ENCODE measurements around the gene MAMLD1. TPM values are rescaled to one million over a fixed set of nuclear protein-coding genes. Genes with fewer than 3 reads are reported as not detected.

The MAMLD1 gene
- total and polyA plus RNA-seq, 2 of the 8 experiments (the other 6 are each of a cell fraction or from before 2014, with no cell fraction given), result 0.09 to 0.26 TPM

DNA sequence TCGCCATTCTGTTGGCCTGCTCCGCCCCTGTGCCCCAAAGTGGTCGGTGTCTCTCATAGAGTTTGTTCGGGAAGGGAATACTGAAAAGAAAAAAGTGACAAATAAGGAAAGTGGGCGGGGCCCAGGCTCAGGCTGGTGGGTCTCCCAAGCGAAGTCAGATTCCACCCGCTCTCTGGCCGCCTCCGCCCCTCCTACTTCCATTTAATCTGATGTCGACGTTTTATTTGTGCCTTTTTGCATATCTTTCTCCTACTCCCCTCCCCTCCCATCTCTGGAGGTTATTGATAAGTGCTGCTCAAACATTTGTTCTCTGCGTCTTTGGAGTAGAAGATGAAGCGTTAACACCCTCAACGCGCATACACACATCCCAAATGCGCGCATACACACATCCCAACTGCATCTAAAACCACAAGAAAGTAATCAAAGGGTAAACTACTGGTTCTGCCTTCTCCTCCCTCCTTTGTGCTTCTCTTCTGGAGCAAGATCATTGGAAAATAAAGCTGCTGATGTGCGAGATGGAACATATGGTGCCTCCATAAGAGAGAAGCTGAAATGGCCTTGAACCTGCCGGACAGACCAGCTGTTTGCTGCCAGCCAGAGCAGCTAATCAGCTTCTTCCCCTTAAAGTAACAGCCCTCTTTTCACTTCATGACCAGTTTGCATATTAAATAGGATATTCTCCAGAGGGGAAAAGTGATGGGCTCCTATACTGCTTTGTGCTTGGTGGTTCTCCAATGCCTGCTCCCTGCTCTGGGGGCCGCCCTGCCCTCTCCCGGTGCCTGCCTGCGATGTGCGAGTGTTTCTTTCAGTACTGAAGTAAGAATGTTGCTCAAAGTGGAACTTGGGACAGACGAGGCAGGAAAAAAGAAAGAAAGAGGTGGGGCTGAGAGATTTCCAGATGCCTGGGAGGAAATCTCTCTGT, 3.1 kb downstream of the MAMLD1 start (continued):
- TF ChIP-seq, protein P1, sequence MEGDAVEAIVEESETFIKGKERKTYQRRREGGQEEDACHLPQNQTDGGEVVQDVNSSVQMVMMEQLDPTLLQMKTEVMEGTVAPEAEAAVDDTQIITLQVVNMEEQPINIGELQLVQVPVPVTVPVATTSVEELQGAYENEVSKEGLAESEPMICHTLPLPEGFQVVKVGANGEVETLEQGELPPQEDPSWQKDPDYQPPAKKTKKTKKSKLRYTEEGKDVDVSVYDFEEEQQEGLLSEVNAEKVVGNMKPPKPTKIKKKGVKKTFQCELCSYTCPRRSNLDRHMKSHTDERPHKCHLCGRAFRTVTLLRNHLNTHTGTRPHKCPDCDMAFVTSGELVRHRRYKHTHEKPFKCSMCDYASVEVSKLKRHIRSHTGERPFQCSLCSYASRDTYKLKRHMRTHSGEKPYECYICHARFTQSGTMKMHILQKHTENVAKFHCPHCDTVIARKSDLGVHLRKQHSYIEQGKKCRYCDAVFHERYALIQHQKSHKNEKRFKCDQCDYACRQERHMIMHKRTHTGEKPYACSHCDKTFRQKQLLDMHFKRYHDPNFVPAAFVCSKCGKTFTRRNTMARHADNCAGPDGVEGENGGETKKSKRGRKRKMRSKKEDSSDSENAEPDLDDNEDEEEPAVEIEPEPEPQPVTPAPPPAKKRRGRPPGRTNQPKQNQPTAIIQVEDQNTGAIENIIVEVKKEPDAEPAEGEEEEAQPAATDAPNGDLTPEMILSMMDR (IDR thresholded peaks at IDR 0.05; ENCODE audit: control extremely low read depth in 1 of 3, insufficient read depth in 1 of 3, low read depth in 1 of 3, low read length in 3 of 3), result peak in 1 of 3 experiments; percentile 6; a peak in 1 of 4 replicates
- TF ChIP-seq, protein P2, sequence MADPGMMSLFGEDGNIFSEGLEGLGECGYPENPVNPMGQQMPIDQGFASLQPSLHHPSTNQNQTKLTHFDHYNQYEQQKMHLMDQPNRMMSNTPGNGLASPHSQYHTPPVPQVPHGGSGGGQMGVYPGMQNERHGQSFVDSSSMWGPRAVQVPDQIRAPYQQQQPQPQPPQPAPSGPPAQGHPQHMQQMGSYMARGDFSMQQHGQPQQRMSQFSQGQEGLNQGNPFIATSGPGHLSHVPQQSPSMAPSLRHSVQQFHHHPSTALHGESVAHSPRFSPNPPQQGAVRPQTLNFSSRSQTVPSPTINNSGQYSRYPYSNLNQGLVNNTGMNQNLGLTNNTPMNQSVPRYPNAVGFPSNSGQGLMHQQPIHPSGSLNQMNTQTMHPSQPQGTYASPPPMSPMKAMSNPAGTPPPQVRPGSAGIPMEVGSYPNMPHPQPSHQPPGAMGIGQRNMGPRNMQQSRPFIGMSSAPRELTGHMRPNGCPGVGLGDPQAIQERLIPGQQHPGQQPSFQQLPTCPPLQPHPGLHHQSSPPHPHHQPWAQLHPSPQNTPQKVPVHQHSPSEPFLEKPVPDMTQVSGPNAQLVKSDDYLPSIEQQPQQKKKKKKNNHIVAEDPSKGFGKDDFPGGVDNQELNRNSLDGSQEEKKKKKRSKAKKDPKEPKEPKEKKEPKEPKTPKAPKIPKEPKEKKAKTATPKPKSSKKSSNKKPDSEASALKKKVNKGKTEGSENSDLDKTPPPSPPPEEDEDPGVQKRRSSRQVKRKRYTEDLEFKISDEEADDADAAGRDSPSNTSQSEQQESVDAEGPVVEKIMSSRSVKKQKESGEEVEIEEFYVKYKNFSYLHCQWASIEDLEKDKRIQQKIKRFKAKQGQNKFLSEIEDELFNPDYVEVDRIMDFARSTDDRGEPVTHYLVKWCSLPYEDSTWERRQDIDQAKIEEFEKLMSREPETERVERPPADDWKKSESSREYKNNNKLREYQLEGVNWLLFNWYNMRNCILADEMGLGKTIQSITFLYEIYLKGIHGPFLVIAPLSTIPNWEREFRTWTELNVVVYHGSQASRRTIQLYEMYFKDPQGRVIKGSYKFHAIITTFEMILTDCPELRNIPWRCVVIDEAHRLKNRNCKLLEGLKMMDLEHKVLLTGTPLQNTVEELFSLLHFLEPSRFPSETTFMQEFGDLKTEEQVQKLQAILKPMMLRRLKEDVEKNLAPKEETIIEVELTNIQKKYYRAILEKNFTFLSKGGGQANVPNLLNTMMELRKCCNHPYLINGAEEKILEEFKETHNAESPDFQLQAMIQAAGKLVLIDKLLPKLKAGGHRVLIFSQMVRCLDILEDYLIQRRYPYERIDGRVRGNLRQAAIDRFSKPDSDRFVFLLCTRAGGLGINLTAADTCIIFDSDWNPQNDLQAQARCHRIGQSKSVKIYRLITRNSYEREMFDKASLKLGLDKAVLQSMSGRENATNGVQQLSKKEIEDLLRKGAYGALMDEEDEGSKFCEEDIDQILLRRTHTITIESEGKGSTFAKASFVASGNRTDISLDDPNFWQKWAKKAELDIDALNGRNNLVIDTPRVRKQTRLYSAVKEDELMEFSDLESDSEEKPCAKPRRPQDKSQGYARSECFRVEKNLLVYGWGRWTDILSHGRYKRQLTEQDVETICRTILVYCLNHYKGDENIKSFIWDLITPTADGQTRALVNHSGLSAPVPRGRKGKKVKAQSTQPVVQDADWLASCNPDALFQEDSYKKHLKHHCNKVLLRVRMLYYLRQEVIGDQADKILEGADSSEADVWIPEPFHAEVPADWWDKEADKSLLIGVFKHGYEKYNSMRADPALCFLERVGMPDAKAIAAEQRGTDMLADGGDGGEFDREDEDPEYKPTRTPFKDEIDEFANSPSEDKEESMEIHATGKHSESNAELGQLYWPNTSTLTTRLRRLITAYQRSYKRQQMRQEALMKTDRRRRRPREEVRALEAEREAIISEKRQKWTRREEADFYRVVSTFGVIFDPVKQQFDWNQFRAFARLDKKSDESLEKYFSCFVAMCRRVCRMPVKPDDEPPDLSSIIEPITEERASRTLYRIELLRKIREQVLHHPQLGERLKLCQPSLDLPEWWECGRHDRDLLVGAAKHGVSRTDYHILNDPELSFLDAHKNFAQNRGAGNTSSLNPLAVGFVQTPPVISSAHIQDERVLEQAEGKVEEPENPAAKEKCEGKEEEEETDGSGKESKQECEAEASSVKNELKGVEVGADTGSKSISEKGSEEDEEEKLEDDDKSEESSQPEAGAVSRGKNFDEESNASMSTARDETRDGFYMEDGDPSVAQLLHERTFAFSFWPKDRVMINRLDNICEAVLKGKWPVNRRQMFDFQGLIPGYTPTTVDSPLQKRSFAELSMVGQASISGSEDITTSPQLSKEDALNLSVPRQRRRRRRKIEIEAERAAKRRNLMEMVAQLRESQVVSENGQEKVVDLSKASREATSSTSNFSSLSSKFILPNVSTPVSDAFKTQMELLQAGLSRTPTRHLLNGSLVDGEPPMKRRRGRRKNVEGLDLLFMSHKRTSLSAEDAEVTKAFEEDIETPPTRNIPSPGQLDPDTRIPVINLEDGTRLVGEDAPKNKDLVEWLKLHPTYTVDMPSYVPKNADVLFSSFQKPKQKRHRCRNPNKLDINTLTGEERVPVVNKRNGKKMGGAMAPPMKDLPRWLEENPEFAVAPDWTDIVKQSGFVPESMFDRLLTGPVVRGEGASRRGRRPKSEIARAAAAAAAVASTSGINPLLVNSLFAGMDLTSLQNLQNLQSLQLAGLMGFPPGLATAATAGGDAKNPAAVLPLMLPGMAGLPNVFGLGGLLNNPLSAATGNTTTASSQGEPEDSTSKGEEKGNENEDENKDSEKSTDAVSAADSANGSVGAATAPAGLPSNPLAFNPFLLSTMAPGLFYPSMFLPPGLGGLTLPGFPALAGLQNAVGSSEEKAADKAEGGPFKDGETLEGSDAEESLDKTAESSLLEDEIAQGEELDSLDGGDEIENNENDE (IDR thresholded peaks at IDR 0.05; ENCODE audit: insufficient replicate concordance, low read length), result no peak
